HepG2 (cell line): ENCODE results near the gene SLC38A8.

Source experiments
- ATF1 ChIP-seq: IDR thresholded peaks from 2 replicates; pipeline ENCODE4 v1.6.1; 2016; ENCODE audit warnings: mild to moderate bottlenecking, control low read depth
- EP300 ChIP-seq, 3 experiments: sonication (generic) in 1 of 3; formaldehyde crosslinking in 1 of 3; IDR thresholded peaks; 2 replicates each; pipeline versions ENCODE4 v1.5.1 to v1.6.1; 2011 to 2020; ENCODE audit warnings: low read depth in 2 of 3, low read length in 2 of 3, borderline replicate concordance in 1 of 3, improper control_type of control experiment in 1 of 3, mild to moderate bottlenecking in 1 of 3, missing genetic modification reagents in 1 of 3, moderate library complexity in 1 of 3
- HOXA3 ChIP-seq: sonication (generic); formaldehyde crosslinking; IDR thresholded peaks from 2 replicates; pipeline ENCODE4 v1.5.0; 2020; ENCODE audit warnings: missing genetic modification reagents
- KDM1A ChIP-seq: IDR thresholded peaks from 2 replicates; pipeline ENCODE4 v1.6.1; 2016; ENCODE audit warnings: missing compliant biosample characterization
- SALL1 ChIP-seq: sonication (generic); formaldehyde crosslinking; IDR thresholded peaks from 2 replicates; pipeline ENCODE4 v1.8.0; 2022; ENCODE audit warnings: mild to moderate bottlenecking, missing genetic modification reagents
- TAF1 ChIP-seq: sonication (generic); formaldehyde crosslinking; IDR thresholded peaks from 2 replicates; pipeline ENCODE4 v1.4.0; 2020; ENCODE audit warnings: missing genetic modification reagents
- TCF7L2 ChIP-seq: IDR thresholded peaks from 2 replicates; pipeline ENCODE4 v1.6.1; 2011; ENCODE audit warnings: mild to moderate bottlenecking, low read depth, low read length, moderate library complexity
- ZFP90 ChIP-seq: sonication (generic); formaldehyde crosslinking; IDR thresholded peaks from 2 replicates; pipeline ENCODE4 v1.8.0; 2022; ENCODE audit warnings: missing genetic modification reagents, mild to moderate bottlenecking, inconsistent platforms, borderline replicate concordance
- ZNF563 ChIP-seq: sonication (generic); formaldehyde crosslinking; IDR thresholded peaks from 2 replicates; pipeline ENCODE4 v1.8.0; 2022; ENCODE audit warnings: mild to moderate bottlenecking, moderate library complexity, missing genetic modification reagents
- ZNF609 ChIP-seq: sonication (generic); formaldehyde crosslinking; IDR thresholded peaks from 2 replicates; pipeline ENCODE4 v1.4.0; 2020; ENCODE audit warnings: mild to moderate bottlenecking, missing genetic modification reagents, borderline replicate concordance
- TF ChIP-seq, protein P1 (sequence below), 2 experiments: sonication (generic) in 1 of 2; formaldehyde crosslinking in 1 of 2; IDR thresholded peaks; 2 replicates each; pipeline versions ENCODE4 v1.4.0 to v1.6.1; 2018 to 2020; ENCODE audit warnings: missing genetic modification reagents in 2 of 2, borderline replicate concordance in 1 of 2, low read depth in 1 of 2, mild to moderate bottlenecking in 1 of 2, missing biosample characterization in 1 of 2

- no peak for TF ChIP-seq TAF1 (CRISPR knock-in tag)
- no peak for TF ChIP-seq EP300 (IDR thresholded peaks at IDR 0.05; ENCODE audit: low read depth in 2 of 2, low read length in 2 of 2)
- no peak for TF ChIP-seq EP300 (CRISPR knock-in tag; IDR thresholded peaks at IDR 0.05; ENCODE audit: borderline replicate concordance)
- no peak for TF ChIP-seq ZFP90 (CRISPR knock-in tag)
- TF ChIP-seq TCF7L2 = no peak
- no peak for TF ChIP-seq KDM1A (CRISPR knock-in tag)
- TF ChIP-seq, protein P1, sequence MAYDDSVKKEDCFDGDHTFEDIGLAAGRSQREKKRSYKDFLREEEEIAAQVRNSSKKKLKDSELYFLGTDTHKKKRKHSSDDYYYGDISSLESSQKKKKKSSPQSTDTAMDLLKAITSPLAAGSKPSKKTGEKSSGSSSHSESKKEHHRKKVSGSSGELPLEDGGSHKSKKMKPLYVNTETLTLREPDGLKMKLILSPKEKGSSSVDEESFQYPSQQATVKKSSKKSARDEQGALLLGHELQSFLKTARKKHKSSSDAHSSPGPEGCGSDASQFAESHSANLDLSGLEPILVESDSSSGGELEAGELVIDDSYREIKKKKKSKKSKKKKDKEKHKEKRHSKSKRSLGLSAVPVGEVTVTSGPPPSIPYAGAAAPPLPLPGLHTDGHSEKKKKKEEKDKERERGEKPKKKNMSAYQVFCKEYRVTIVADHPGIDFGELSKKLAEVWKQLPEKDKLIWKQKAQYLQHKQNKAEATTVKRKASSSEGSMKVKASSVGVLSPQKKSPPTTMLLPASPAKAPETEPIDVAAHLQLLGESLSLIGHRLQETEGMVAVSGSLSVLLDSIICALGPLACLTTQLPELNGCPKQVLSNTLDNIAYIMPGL (CRISPR knock-in tag; IDR thresholded peaks at IDR 0.05; ENCODE audit: borderline replicate concordance in 1 of 2, low read depth in 1 of 2) = no peak
- no peak for TF ChIP-seq ATF1 (CRISPR knock-in tag)
- TF ChIP-seq ZNF563 (CRISPR knock-in tag) = no peak
- no peak for TF ChIP-seq ZNF609 (CRISPR knock-in tag)
- no peak for TF ChIP-seq HOXA3 (CRISPR knock-in tag)
- TF ChIP-seq SALL1 = no peak
Observed at GRCh38 chr16:84080378-84080777, 37.8 kb upstream of the SLC38A8 start.
